IMR-90 (cell line): Measurements from ENCODE around the gene GZMB. TPM values are rescaled to one million over a fixed set of nuclear protein-coding genes. Genes with fewer than 3 reads are reported as not detected.

Source experiments
- ATAC-seq: fragments of 200-7000 bp; cut with Tn5 transposase; 2 replicates; pipeline ENCODE4 v1.9.1; 2020; ENCODE audit warnings: low read depth, mild to moderate bottlenecking, moderate library complexity
- BruUV-seq: library from RNA; stranded (reverse); fragments of 400-500 nt; replicated peaks from 2 replicates; lab custom pipeline; 2021; lab: Mats Ljungman, UMichigan
- CTCF ChIA-PET: fragments of 300-600 bp; formaldehyde crosslinking; extraction: SDS; loops from one replicate; lab custom pipeline; 2021; ENCODE audit warnings: antibody characterized with exemption; lab: Yijun Ruan, JAX
- POLR2A ChIA-PET: fragments of 300-600 bp; sonication (Branson Sonifier 250); formaldehyde crosslinking; loops from one replicate; lab custom pipeline; 2022; ENCODE audit warnings: antibody characterized with exemption; ENCODE audit not compliant: unreplicated experiment; lab: Charles Lee
- DNase-seq: peaks from one replicate; pipeline ENCODE4 v3.0.0; 2013
- H2AFZ ChIP-seq: replicated peaks from 2 replicates; pipeline ENCODE3; 2013; ENCODE audit warnings: low read length, mild to moderate bottlenecking; ENCODE audit not compliant: poor library complexity
- H2AK5ac ChIP-seq: 2 replicates; pipeline ENCODE4 v1.6.1; 2013; ENCODE audit warnings: low read depth, low read length, inconsistent platforms
- H2AK9ac ChIP-seq: replicated peaks from 2 replicates; pipeline ENCODE3; 2013; ENCODE audit warnings: mild to moderate bottlenecking, low read depth, low read length, moderate library complexity; ENCODE audit not compliant: poor library complexity
- H2BK120ac ChIP-seq: 2 replicates; pipeline ENCODE4 v1.6.1; 2013; ENCODE audit warnings: low read depth, low read length, inconsistent platforms
- H2BK15ac ChIP-seq: 3 replicates; pipeline ENCODE4 v1.6.1; 2013; ENCODE audit warnings: low read depth, low read length, inconsistent platforms
- H2BK20ac ChIP-seq: 2 replicates; pipeline ENCODE4 v1.6.1; 2013; ENCODE audit warnings: low read depth, mild to moderate bottlenecking, inconsistent platforms, low read length, moderate library complexity
- H2BK5ac ChIP-seq: 2 replicates; pipeline ENCODE4 v1.6.1; 2013; ENCODE audit warnings: mild to moderate bottlenecking, low read depth, low read length, inconsistent platforms; ENCODE audit not compliant: poor library complexity, severe bottlenecking
- H3K14ac ChIP-seq: replicated peaks from 2 replicates; pipeline ENCODE4 v1.6.1; 2013; ENCODE audit warnings: low read depth, low read length, inconsistent platforms
- H3K18ac ChIP-seq: 2 replicates; pipeline ENCODE4 v1.6.1; 2013; ENCODE audit warnings: low read depth, low read length, control low read depth
- H3K23ac ChIP-seq: 2 replicates; pipeline ENCODE4 v1.6.1; 2013; ENCODE audit warnings: low read depth, low read length, inconsistent platforms
- H3K27ac ChIP-seq: 2 replicates; pipeline ENCODE4 v1.5.1; 2013; ENCODE audit warnings: mild to moderate bottlenecking, control low read depth, low read length; ENCODE audit not compliant: insufficient read depth
- H3K27me3 ChIP-seq: 2 replicates; pipeline ENCODE4 v1.6.1; 2013; ENCODE audit warnings: low read length; ENCODE audit not compliant: control insufficient read depth, insufficient read depth
- H3K36me3 ChIP-seq: 2 replicates; pipeline ENCODE4 v1.6.1; 2013; ENCODE audit warnings: low read length, mixed read lengths; ENCODE audit not compliant: control insufficient read depth, insufficient read depth
- H3K4ac ChIP-seq: 2 replicates; pipeline ENCODE4 v1.6.1; 2013; ENCODE audit warnings: low read depth, low read length, inconsistent platforms
- H3K4me1 ChIP-seq: 2 replicates; pipeline ENCODE4 v1.6.1; 2013; ENCODE audit warnings: low read length, mixed read lengths; ENCODE audit not compliant: control insufficient read depth, insufficient read depth
- H3K4me2 ChIP-seq: 2 replicates; pipeline ENCODE4 v1.6.1; 2013; ENCODE audit warnings: low read depth, mild to moderate bottlenecking, control low read depth, low read length, moderate library complexity
- H3K4me3 ChIP-seq: 2 replicates; pipeline ENCODE4 v1.5.1; 2013; ENCODE audit warnings: low read depth, mild to moderate bottlenecking, control low read depth, low read length, moderate library complexity; ENCODE audit not compliant: insufficient read depth
- H3K56ac ChIP-seq: 2 replicates; pipeline ENCODE4 v1.6.1; 2013; ENCODE audit warnings: low read length, inconsistent platforms; ENCODE audit not compliant: insufficient read depth; ENCODE audit errors: extremely low read depth
- H3K79me1 ChIP-seq, 2 experiments: 2 replicates each; pipeline ENCODE4 v1.6.1; 2013; ENCODE audit warnings: low read length in 2 of 2, inconsistent platforms in 1 of 2, low read depth in 1 of 2
- H3K9ac ChIP-seq: 2 replicates; pipeline ENCODE4 v1.6.1; 2013; ENCODE audit warnings: low read depth, low read length, control low read depth
- H3K9me1 ChIP-seq: 2 replicates; pipeline ENCODE4 v1.6.1; 2013; ENCODE audit warnings: low read length, inconsistent platforms; ENCODE audit not compliant: insufficient read depth
- H3K9me3 ChIP-seq: 2 replicates; pipeline ENCODE4 v1.6.1; 2013; ENCODE audit warnings: low read length; ENCODE audit not compliant: control insufficient read depth, insufficient read depth
- H4K20me1 ChIP-seq: 2 replicates; pipeline ENCODE4 v1.6.1; 2013; ENCODE audit warnings: low read length, inconsistent platforms; ENCODE audit not compliant: insufficient read depth
- H4K5ac ChIP-seq: 2 replicates; pipeline ENCODE4 v1.6.1; 2013; ENCODE audit warnings: mild to moderate bottlenecking, low read depth, low read length, control low read depth
- H4K8ac ChIP-seq, 2 experiments: 2 replicates each; pipeline ENCODE4 v1.6.1; 2013; ENCODE audit warnings: low read depth in 2 of 2, low read length in 2 of 2, control low read depth in 1 of 2, inconsistent platforms in 1 of 2
- H4K91ac ChIP-seq: 2 replicates; pipeline ENCODE4 v1.6.1; 2013; ENCODE audit warnings: low read depth, low read length, inconsistent platforms; ENCODE audit not compliant: insufficient read depth
- BHLHE40 ChIP-seq: fragments of 150-350 bp; IDR thresholded peaks from 2 replicates; pipeline ENCODE4 v1.6.1; 2016; ENCODE audit warnings: mild to moderate bottlenecking, low read depth, low read length
- CEBPB ChIP-seq: IDR thresholded peaks from 2 replicates; pipeline ENCODE4 v1.6.1; 2012; ENCODE audit warnings: low read depth, low read length, improper control_type of control experiment
- CHD1 ChIP-seq: IDR thresholded peaks from 2 replicates; pipeline ENCODE4 v1.6.1; 2012; ENCODE audit warnings: low read depth, low read length, improper control_type of control experiment
- FOS ChIP-seq: fragments of 150-350 bp; IDR thresholded peaks from 2 replicates; pipeline ENCODE4 v1.6.1; 2016; ENCODE audit warnings: low read depth, low read length
- MAFK ChIP-seq: IDR thresholded peaks from 2 replicates; pipeline ENCODE4 v1.6.1; 2012; ENCODE audit warnings: low read depth, low read length, improper control_type of control experiment
- MAZ ChIP-seq: IDR thresholded peaks from 2 replicates; pipeline ENCODE4 v1.6.1; 2012; ENCODE audit warnings: low read depth, mild to moderate bottlenecking, low read length, improper control_type of control experiment, moderate library complexity, borderline replicate concordance
- MXI1 ChIP-seq: IDR thresholded peaks from 2 replicates; pipeline ENCODE4 v1.6.1; 2012; ENCODE audit warnings: low read depth, mild to moderate bottlenecking, low read length, moderate library complexity, borderline replicate concordance
- NFE2L2 ChIP-seq: fragments of 150-350 bp; IDR thresholded peaks from 2 replicates; pipeline ENCODE4 v1.6.1; 2016; ENCODE audit warnings: low read depth, mild to moderate bottlenecking, low read length
- POLR2A ChIP-seq: IDR thresholded peaks from 2 replicates; pipeline ENCODE4 v1.6.1; 2012; ENCODE audit warnings: mild to moderate bottlenecking, low read depth, low read length
- RAD21 ChIP-seq: IDR thresholded peaks from 2 replicates; pipeline ENCODE4 v1.6.1; 2012; ENCODE audit warnings: low read length, improper control_type of control experiment
- RCOR1 ChIP-seq: IDR thresholded peaks from 2 replicates; pipeline ENCODE4 v1.6.1; 2012; ENCODE audit warnings: mild to moderate bottlenecking, low read length, improper control_type of control experiment; ENCODE audit not compliant: insufficient replicate concordance
- RFX5 ChIP-seq: IDR thresholded peaks from 2 replicates; pipeline ENCODE4 v1.8.0; 2012; ENCODE audit warnings: low read depth, mild to moderate bottlenecking, low read length, moderate library complexity
- SMC3 ChIP-seq: fragments of 150-350 bp; IDR thresholded peaks from 2 replicates; pipeline ENCODE4 v1.6.1; 2016; ENCODE audit warnings: low read depth, mild to moderate bottlenecking, antibody characterized with exemption, low read length, moderate library complexity
- dilution Hi-C: fragments of 300-500 bp; cut with HindIII; formaldehyde crosslinking; loops from one replicate; pipeline ENCODE4 v1.14.3; 2018; ENCODE audit warnings: low sequenced_read_pairs; ENCODE audit not compliant: unreplicated experiment
- in situ Hi-C: fragments of 300-500 bp; cut with MboI; formaldehyde crosslinking; loops from 3 replicates; pipeline ENCODE4 v1.14.3; 2019; ENCODE audit warnings: low sequenced_read_pairs, inconsistent platforms, mixed read lengths
- intact Hi-C: fragments of 100-400 bp; cut with micrococcal nuclease; formaldehyde crosslinking; loops from 2 replicates; pipeline ENCODE4 v1.10.0; 2022
- polyA plus RNA-seq, 3 experiments: library from polyadenylated mRNA; depleted of rRNA; stranded (reverse); fragments of >200 nt; gene quantifications; 2 replicates each; pipeline ENCODE4 v1.2.3, GENCODE V29; 2012; ENCODE audit warnings: low replicate concordance in 1 of 3
- total RNA-seq: library from RNA; depleted of rRNA; stranded (reverse); fragments of >200 nt; gene quantifications from 2 replicates; pipeline ENCODE4 v1.2.3, GENCODE V29; 2012
- TF ChIP-seq, protein P1 (sequence below): fragments of 150-350 bp; IDR thresholded peaks from 2 replicates; pipeline ENCODE4 v1.6.1; 2017; ENCODE audit warnings: mild to moderate bottlenecking, antibody characterized with exemption, low read length, low read depth
- TF ChIP-seq, protein P2 (sequence below): fragments of 150-350 bp; IDR thresholded peaks from 2 replicates; pipeline ENCODE4 v1.6.1; 2016; ENCODE audit warnings: low read depth, mild to moderate bottlenecking, low read length, moderate library complexity, borderline replicate concordance
- TF ChIP-seq, protein P3 (sequence below): conservative IDR thresholded peaks from 2 replicates; pipeline ENCODE4 v1.5.1; 2012; ENCODE audit warnings: mild to moderate bottlenecking, low read depth, low read length, improper control_type of control experiment

GZMB gene
- total and polyA plus RNA-seq, 2 of the 4 experiments (the other 2 are of a cell fraction) = not detected

DNA sequence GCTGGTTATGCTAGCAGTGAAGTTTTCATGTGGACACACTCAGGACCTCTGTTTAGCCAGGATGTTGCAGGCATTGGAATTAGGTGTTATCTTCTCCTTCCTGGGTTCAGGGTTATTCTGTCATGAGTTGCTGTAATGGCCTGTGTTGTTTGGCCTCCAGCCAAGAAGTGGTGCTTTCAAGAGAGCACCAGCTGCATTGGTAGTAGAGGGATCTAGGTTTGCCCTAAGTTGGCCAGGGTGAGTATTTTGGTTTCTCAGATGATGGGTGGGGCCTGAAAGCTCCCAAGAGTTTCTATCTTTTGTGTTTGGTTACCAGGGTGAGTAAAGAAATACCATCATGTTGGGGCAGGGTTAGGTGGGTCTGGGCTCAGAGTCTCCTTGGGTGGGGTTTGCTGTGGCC, 21.8 kb downstream of the GZMB start:
- Histone ChIP-seq H2BK5ac (no peak overlapping the region), H3K56ac (no peak overlapping the region), H3K36me3 (no peaks in the 10 kb centered on the region), H4K5ac (no peak overlapping the region), H3K79me1 (no peaks in the 10 kb centered on the region), H3K23ac (no peak overlapping the region), H2AK9ac (no peak overlapping the region), H4K91ac (no peak overlapping the region), H3K4ac (no peak overlapping the region), H3K14ac (no peak overlapping the region), H3K18ac (no peak overlapping the region), H3K4me2 (no peak overlapping the region), H3K9ac (no peak overlapping the region), H3K9me3 (no peaks in the 10 kb centered on the region), H3K27me3 (no peaks in the 10 kb centered on the region), H2BK20ac (no peak overlapping the region), H2AFZ (no peak overlapping the region), H3K27ac (no peak overlapping the region), H2AK5ac (no peak overlapping the region), H3K4me1 (no peaks in the 10 kb centered on the region), H4K20me1 (no peaks in the 10 kb centered on the region), H3K9me1 (no peaks in the 10 kb centered on the region), H3K4me3 (no peak overlapping the region), H2BK120ac (no peak overlapping the region), H4K8ac (no peak overlapping the region), H2BK15ac (no peak overlapping the region)
- CTCF ChIA-PET = no interaction called here
- dilution Hi-C loops (no loop called here), intact Hi-C loops (no loop called here), in situ Hi-C loops (no loop called here)
- BruUV-seq = no TSS peak
- DNase-seq = no peak
- TF ChIP-seq SMC3 = no peak
- TF ChIP-seq BHLHE40 = no peak
- no peak for TF ChIP-seq POLR2A
- no peak for TF ChIP-seq RAD21
- TF ChIP-seq, protein P1, sequence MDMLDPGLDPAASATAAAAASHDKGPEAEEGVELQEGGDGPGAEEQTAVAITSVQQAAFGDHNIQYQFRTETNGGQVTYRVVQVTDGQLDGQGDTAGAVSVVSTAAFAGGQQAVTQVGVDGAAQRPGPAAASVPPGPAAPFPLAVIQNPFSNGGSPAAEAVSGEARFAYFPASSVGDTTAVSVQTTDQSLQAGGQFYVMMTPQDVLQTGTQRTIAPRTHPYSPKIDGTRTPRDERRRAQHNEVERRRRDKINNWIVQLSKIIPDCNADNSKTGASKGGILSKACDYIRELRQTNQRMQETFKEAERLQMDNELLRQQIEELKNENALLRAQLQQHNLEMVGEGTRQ = no peak
- no peak for TF ChIP-seq CEBPB
- no peak for TF ChIP-seq CHD1
- TF ChIP-seq RCOR1 = no peak
- TF ChIP-seq MAZ = no peak
- TF ChIP-seq NFE2L2 = no peak
- TF ChIP-seq RFX5 = no peak
- TF ChIP-seq MXI1 = no peak
- TF ChIP-seq, protein P2, sequence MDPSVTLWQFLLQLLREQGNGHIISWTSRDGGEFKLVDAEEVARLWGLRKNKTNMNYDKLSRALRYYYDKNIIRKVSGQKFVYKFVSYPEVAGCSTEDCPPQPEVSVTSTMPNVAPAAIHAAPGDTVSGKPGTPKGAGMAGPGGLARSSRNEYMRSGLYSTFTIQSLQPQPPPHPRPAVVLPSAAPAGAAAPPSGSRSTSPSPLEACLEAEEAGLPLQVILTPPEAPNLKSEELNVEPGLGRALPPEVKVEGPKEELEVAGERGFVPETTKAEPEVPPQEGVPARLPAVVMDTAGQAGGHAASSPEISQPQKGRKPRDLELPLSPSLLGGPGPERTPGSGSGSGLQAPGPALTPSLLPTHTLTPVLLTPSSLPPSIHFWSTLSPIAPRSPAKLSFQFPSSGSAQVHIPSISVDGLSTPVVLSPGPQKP = no peak
- TF ChIP-seq MAFK = no peak
- no peak for TF ChIP-seq FOS
- TF ChIP-seq, protein P3, sequence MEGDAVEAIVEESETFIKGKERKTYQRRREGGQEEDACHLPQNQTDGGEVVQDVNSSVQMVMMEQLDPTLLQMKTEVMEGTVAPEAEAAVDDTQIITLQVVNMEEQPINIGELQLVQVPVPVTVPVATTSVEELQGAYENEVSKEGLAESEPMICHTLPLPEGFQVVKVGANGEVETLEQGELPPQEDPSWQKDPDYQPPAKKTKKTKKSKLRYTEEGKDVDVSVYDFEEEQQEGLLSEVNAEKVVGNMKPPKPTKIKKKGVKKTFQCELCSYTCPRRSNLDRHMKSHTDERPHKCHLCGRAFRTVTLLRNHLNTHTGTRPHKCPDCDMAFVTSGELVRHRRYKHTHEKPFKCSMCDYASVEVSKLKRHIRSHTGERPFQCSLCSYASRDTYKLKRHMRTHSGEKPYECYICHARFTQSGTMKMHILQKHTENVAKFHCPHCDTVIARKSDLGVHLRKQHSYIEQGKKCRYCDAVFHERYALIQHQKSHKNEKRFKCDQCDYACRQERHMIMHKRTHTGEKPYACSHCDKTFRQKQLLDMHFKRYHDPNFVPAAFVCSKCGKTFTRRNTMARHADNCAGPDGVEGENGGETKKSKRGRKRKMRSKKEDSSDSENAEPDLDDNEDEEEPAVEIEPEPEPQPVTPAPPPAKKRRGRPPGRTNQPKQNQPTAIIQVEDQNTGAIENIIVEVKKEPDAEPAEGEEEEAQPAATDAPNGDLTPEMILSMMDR = no peak
- no peak for ATAC-seq
- POLR2A ChIA-PET = no interaction called here
